Subcutaneous adipose tissue (tissue), 4 donors: ENCODE data around the gene TYROBP. TPM values are rescaled to one million over a fixed set of nuclear protein-coding genes. Genes with fewer than 3 reads are reported as not detected.

Source experiments
- CTCF ChIP-seq: fragments of 450-650 bp; IDR thresholded peaks from one replicate; pipeline ENCODE4 v1.5.1; 2016; ENCODE audit warnings: low read depth, mild to moderate bottlenecking, control low read depth, antibody characterized with exemption, moderate library complexity
- total RNA-seq, 4 donors: library from RNA; depleted of rRNA; stranded (reverse); fragments of >200 nt; gene quantifications; one replicate each; pipeline ENCODE4 v1.1.0, GENCODE V29; 2016

Gene TYROBP
- total RNA-seq, 4 donors from 2014 or later = 99.8 to 1,341 (median 209) TPM

GRCh38 chr19:35874392-35874930 is 33.6 kb downstream of the TYROBP start:
- no peak for TF ChIP-seq CTCF

- TF ChIP-seq CTCF = no peak
These were observed 35.9 kb downstream of the TYROBP start for GRCh38 chr19:35872180-35872579.

- no peak for TF ChIP-seq CTCF
These were observed 36.5 kb downstream of the TYROBP start for GRCh38 chr19:35871611-35872010.

GRCh38 chr19:35870798-35871197 is 37.3 kb downstream of the TYROBP start:
- TF ChIP-seq CTCF = no peak

GRCh38 chr19:35869327-35870123 is 38.6 kb downstream of the TYROBP start:
- no peak for TF ChIP-seq CTCF

- no peak for TF ChIP-seq CTCF
These were observed 39.2 kb downstream of the TYROBP start for GRCh38 chr19:35868823-35869326.

- no peak for TF ChIP-seq CTCF
These were observed 39.8 kb downstream of the TYROBP start, which contains the start of gene APLP1 for GRCh38 chr19:35868172-35868822. APLP1 (plus strand) TSS chr19:35868574; CDS start chr19:35868637, 63 bp downstream.
